Endothelial cell of umbilical vein (primary cell): ENCODE measurements around the gene ALDH1L1. TPM values are rescaled to one million over a fixed set of nuclear protein-coding genes. Genes with fewer than 3 reads are reported as not detected.

Experiments used
- BruUV-seq: library from RNA; stranded (reverse); fragments of 400-500 nt; replicated peaks from 2 replicates; lab custom pipeline; 2021; lab: Mats Ljungman, UMichigan
- CTCF ChIA-PET: fragments of 300-600, 350-600 bp; sonication (Branson Sonifier 250); formaldehyde crosslinking; loops from one replicate; lab custom pipeline; 2021; ENCODE audit warnings: antibody characterized with exemption, inconsistent platforms; lab: Charles Lee
- POLR2A ChIA-PET: fragments of 300-600, 350-600 bp; sonication (Branson Sonifier 250); formaldehyde crosslinking; loops from one replicate; lab custom pipeline; 2021; ENCODE audit warnings: antibody characterized with exemption, inconsistent platforms; lab: Charles Lee
- DNase-seq: peaks from one replicate; pipeline ENCODE4 v3.0.0-alpha.2; 2011; ENCODE audit warnings: low read depth, low spot score
- FAIRE-seq: peaks from 2 replicates; lab custom pipeline; 2011; peaks lifted over from hg19 to GRCh38; lab: Jason Lieb, UNC
- H2AFZ ChIP-seq: 2 replicates; pipeline ENCODE4 v1.6.0; 2012; ENCODE audit warnings: low read depth, low read length, control low read depth, inconsistent platforms
- H3K27ac ChIP-seq: 2 replicates; pipeline ENCODE4 v1.5.1; 2011; ENCODE audit warnings: low read depth, mild to moderate bottlenecking, control low read depth, low read length, moderate library complexity; ENCODE audit not compliant: insufficient read depth
- H3K27me3 ChIP-seq, 2 experiments: 2 replicates each; pipeline versions ENCODE4 v1.6.0 to v1.6.1; 2011; ENCODE audit warnings: low read length in 2 of 2, mixed read lengths in 1 of 2; ENCODE audit not compliant: control insufficient read depth in 2 of 2, insufficient read depth in 2 of 2
- H3K36me3 ChIP-seq, 2 experiments: 2 replicates in 1 of 2; 3 replicates in 1 of 2; pipeline ENCODE4 v1.5.1; 2011; ENCODE audit warnings: low read length in 2 of 2, mild to moderate bottlenecking in 1 of 2, moderate library complexity in 1 of 2; ENCODE audit not compliant: control insufficient read depth in 2 of 2, insufficient read depth in 2 of 2; ENCODE audit errors: extremely low read depth in 1 of 2
- H3K4me1 ChIP-seq: 3 replicates; pipeline ENCODE4 v1.5.1; 2011; ENCODE audit warnings: mild to moderate bottlenecking, low read length; ENCODE audit not compliant: control insufficient read depth, insufficient read depth; ENCODE audit errors: extremely low read depth
- H3K4me2 ChIP-seq: 2 replicates; pipeline ENCODE4 v1.6.1; 2011; ENCODE audit warnings: low read length, control low read depth, mixed read lengths; ENCODE audit not compliant: insufficient read depth
- H3K4me3 ChIP-seq, 3 experiments: fragments of 200-600 bp in 1 of 3; sonication (generic), shearing (Covaris generic) in 1 of 3; replicated peaks in 1 of 3; 2 replicates each; pipeline ENCODE4 v1.5.1; 2011 to 2016; ENCODE audit warnings: control low read depth in 3 of 3, low read length in 3 of 3, mild to moderate bottlenecking in 2 of 3, inconsistent platforms in 1 of 3, low read depth in 1 of 3, moderate library complexity in 1 of 3; ENCODE audit not compliant: insufficient read depth in 1 of 3
- H3K79me2 ChIP-seq: 2 replicates; pipeline ENCODE4 v1.6.0; 2012; ENCODE audit warnings: low read length, inconsistent platforms; ENCODE audit not compliant: control insufficient read depth, insufficient read depth
- H3K9ac ChIP-seq: replicated peaks from 2 replicates; pipeline ENCODE3; 2011; ENCODE audit warnings: low read length, control low read depth; ENCODE audit not compliant: insufficient read depth; ENCODE audit errors: extremely low read depth
- H3K9me1 ChIP-seq: replicated peaks from 3 replicates; pipeline ENCODE4 v1.6.0; 2011; ENCODE audit warnings: mild to moderate bottlenecking, low read length; ENCODE audit not compliant: control insufficient read depth, insufficient read depth; ENCODE audit errors: extremely low read depth
- H3K9me3 ChIP-seq: replicated peaks from 2 replicates; pipeline ENCODE4 v1.5.1; 2012; ENCODE audit warnings: low read length, inconsistent platforms; ENCODE audit not compliant: control insufficient read depth, insufficient read depth
- H4K20me1 ChIP-seq: replicated peaks from 2 replicates; pipeline ENCODE3; 2011; ENCODE audit warnings: mild to moderate bottlenecking, low read length; ENCODE audit not compliant: control insufficient read depth, insufficient read depth; ENCODE audit errors: extremely low read depth
- CTCF ChIP-seq, 2 donors: IDR thresholded peaks; 1 replicate in 1 of 2; 2 replicates in 1 of 2; pipeline ENCODE4 v1.5.1; 2011; ENCODE audit warnings: low read length in 2 of 2, mild to moderate bottlenecking in 2 of 2, moderate library complexity in 2 of 2, control low read depth in 1 of 2, inconsistent platforms in 1 of 2, low read depth in 1 of 2; ENCODE audit not compliant: insufficient read depth in 1 of 2; ENCODE audit errors: extremely low read depth in 1 of 2
- EZH2 ChIP-seq: IDR thresholded peaks from 2 replicates; pipeline ENCODE4 v1.6.1; 2012; ENCODE audit warnings: borderline replicate concordance, low read depth, mild to moderate bottlenecking, moderate library complexity, low read length, inconsistent platforms; ENCODE audit not compliant: severe bottlenecking
- FOS ChIP-seq: IDR thresholded peaks from 2 replicates; pipeline ENCODE4 v1.6.1; 2011; ENCODE audit warnings: mild to moderate bottlenecking, low read length, moderate library complexity, borderline replicate concordance; ENCODE audit not compliant: insufficient read depth
- GATA2 ChIP-seq: IDR thresholded peaks from 2 replicates; pipeline ENCODE4 v1.7.0; 2011; ENCODE audit warnings: low read depth, mild to moderate bottlenecking, moderate library complexity, mixed read lengths, low read length; ENCODE audit not compliant: insufficient read length, insufficient read depth
- JUN ChIP-seq: IDR thresholded peaks from 2 replicates; pipeline ENCODE4 v1.6.1; 2011; ENCODE audit warnings: borderline replicate concordance, low read depth; ENCODE audit not compliant: insufficient read length, insufficient read depth
- MAX ChIP-seq: IDR thresholded peaks from 2 replicates; pipeline ENCODE4 v1.6.1; 2011; ENCODE audit not compliant: insufficient read depth, insufficient read length
- MYC ChIP-seq: IDR thresholded peaks from one replicate; pipeline ENCODE4 v1.6.1; 2011; ENCODE audit warnings: mild to moderate bottlenecking, low read depth, low read length
- POLR2A ChIP-seq: IDR thresholded peaks from 2 replicates; pipeline ENCODE4 v1.6.1; 2012; ENCODE audit warnings: low read depth, mild to moderate bottlenecking, control low read depth, low read length
- dilution Hi-C: fragments of 300-500 bp; cut with MboI; formaldehyde crosslinking; loops from one replicate; pipeline ENCODE4 v1.15.0; 2019; ENCODE audit warnings: low sequenced_read_pairs; ENCODE audit not compliant: extremely low pct_ligation_motif_present
- intact Hi-C: fragments of 100-400 bp; cut with micrococcal nuclease; formaldehyde crosslinking; loops from one replicate; pipeline ENCODE4 v1.10.0; 2022
- polyA plus RNA-seq, 4 experiments: library from polyadenylated mRNA; depleted of rRNA in 3 of 4; stranded (reverse) in 3 of 4; unstranded in 1 of 4; fragments of >200 nt; gene quantifications; 2 replicates each; pipeline versions ENCODE4 v1.2.1 to v1.2.3, GENCODE V29; 2011 to 2012; ENCODE audit warnings: missing spikeins in 1 of 4
- total RNA-seq: library from RNA; stranded (reverse); gene quantifications from 2 replicates; pipeline ENCODE4 v1.2.3, GENCODE V29; 2021

The ALDH1L1 gene
- total and polyA plus RNA-seq, 2 donors (not counting 3 experiments of a cell fraction or from before 2014, with no cell fraction given): not detected

GRCh38 chr3:126119976-126120375, 60.4 kb downstream of the ALDH1L1 start:
- no peak overlapping the region for H3K9ac ChIP-seq
- H3K4me1 ChIP-seq: no peaks in the 10 kb centered on the region
- H3K36me3 ChIP-seq: no peaks in the 10 kb centered on the region
- H3K9me1 ChIP-seq: no peaks in the 10 kb centered on the region
- no peaks in the 10 kb centered on the region for H4K20me1 ChIP-seq
- FAIRE-seq (no peak), DNase-seq (no peak)
- no peak overlapping the region for H2AFZ ChIP-seq
- H3K27me3 ChIP-seq: peaks cover 3 to 4% of the 10 kb centered on the region in 2 experiments
- TF ChIP-seq MYC (no peak), POLR2A (no peak), CTCF (IDR thresholded peaks at IDR 0.05; ENCODE audit: extremely low read depth in 1 of 2, insufficient read depth in 1 of 2, low read depth in 1 of 2, low read length in 2 of 2) (no peak)
- intact Hi-C loops: no loop called here
- H3K9me3 ChIP-seq: no peaks in the 10 kb centered on the region
- BruUV-seq: no TSS peak
- H3K79me2 ChIP-seq: no peaks in the 10 kb centered on the region
- dilution Hi-C loops: no loop called here
- CTCF ChIA-PET: no interaction called here
- no peak overlapping the region for H3K4me2 ChIP-seq
- POLR2A ChIA-PET: no interaction called here
- no peak overlapping the region for H3K27ac ChIP-seq
- H3K4me3 ChIP-seq: no peak overlapping the region

DNA sequence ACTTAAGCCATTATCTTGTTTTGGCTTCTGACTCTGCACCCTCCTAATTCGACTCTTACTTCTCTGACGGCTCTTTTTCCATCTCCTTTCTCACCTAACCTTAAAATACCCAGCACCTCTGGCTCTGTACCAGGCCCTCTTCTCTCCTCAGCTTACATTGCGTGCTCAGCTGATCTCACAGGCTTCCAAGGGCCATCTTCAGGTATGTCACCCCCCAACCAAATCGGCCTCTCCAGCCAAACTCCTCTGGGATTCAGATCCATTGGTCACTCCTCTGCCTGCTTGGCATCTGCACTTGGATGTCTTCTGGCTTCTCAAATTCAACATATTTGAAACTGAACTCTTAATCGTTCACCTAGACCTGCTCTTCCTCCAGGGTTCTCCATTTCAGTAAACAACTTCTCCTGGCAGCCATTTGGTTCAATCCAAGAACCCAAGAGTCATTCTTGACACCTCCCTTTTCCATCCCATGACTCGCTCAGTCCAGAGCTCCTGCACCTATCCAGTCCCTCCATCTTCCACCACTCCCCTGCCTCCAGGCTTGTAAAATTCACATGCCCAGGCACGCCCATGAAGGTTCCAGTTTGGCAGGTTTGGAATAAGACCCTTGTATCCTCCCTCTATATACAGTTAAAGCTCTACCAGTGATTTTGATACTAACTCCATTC, 61.2 kb downstream of the ALDH1L1 start:
- H4K20me1 ChIP-seq: no peaks in the 10 kb centered on the region
- H3K79me2 ChIP-seq: no peaks in the 10 kb centered on the region
- no peak for FAIRE-seq
- no TSS peak for BruUV-seq
- no peaks in the 10 kb centered on the region for H3K36me3 ChIP-seq
- TF ChIP-seq EZH2 (no peak), MAX (no peak), FOS (no peak), GATA2 (no peak), MYC (no peak), CTCF (IDR thresholded peaks at IDR 0.05; ENCODE audit: extremely low read depth in 1 of 2, insufficient read depth in 1 of 2, low read depth in 1 of 2, low read length in 2 of 2) (no peak), JUN (no peak)
- H3K9me3 ChIP-seq: no peaks in the 10 kb centered on the region
- H3K4me1 ChIP-seq: no peaks in the 10 kb centered on the region
- ChIA-PET CTCF (no interaction called here), POLR2A (no interaction called here)
- H3K27me3 ChIP-seq: peaks cover 3 to 4% of the 10 kb centered on the region in 2 experiments
- no peak overlapping the region for H3K27ac ChIP-seq
- no peak overlapping the region for H3K4me2 ChIP-seq
- H3K4me3 ChIP-seq: no peak overlapping the region
- H2AFZ ChIP-seq: no peak overlapping the region
- no peak for DNase-seq
- H3K9me1 ChIP-seq: no peaks in the 10 kb centered on the region
- no peak overlapping the region for H3K9ac ChIP-seq
- intact Hi-C loops: no loop called here
- dilution Hi-C loops: no loop called here
